PFSK-1 (cell line): ENCODE data around the gene TNPO3.

ENCODE experiments used
- FOXP2 ChIP-seq: optimal IDR thresholded peaks from 2 replicates; pipeline ENCODE3; 2011; ENCODE audit warnings: borderline replicate concordance, control low read depth, inconsistent platforms; ENCODE audit not compliant: insufficient read depth; ENCODE audit errors: extremely low read length, extremely low read depth
- POLR2AphosphoS5 ChIP-seq: IDR thresholded peaks from 2 replicates; pipeline ENCODE4 v1.6.1; 2012; ENCODE audit warnings: low read depth, mild to moderate bottlenecking, control low read depth, low read length, moderate library complexity
- SIN3A ChIP-seq: IDR thresholded peaks from 2 replicates; pipeline ENCODE4 v1.6.1; 2012; ENCODE audit warnings: mild to moderate bottlenecking, low read length, moderate library complexity, borderline replicate concordance; ENCODE audit not compliant: insufficient read depth
- TAF1 ChIP-seq: IDR thresholded peaks from 2 replicates; pipeline ENCODE4 v1.6.1; 2012; ENCODE audit warnings: low read length, control low read depth, borderline replicate concordance; ENCODE audit not compliant: insufficient read depth
- TF ChIP-seq, protein P1 (sequence below), 2 experiments: IDR thresholded peaks; 2 replicates each; pipeline versions ENCODE4 v1.6.1 to v1.8.0; 2011 to 2012; ENCODE audit warnings: low read depth in 2 of 2, low read length in 2 of 2, control low read depth in 1 of 2, inconsistent platforms in 1 of 2, mild to moderate bottlenecking in 1 of 2, moderate library complexity in 1 of 2; ENCODE audit not compliant: insufficient read depth in 1 of 2

DNA sequence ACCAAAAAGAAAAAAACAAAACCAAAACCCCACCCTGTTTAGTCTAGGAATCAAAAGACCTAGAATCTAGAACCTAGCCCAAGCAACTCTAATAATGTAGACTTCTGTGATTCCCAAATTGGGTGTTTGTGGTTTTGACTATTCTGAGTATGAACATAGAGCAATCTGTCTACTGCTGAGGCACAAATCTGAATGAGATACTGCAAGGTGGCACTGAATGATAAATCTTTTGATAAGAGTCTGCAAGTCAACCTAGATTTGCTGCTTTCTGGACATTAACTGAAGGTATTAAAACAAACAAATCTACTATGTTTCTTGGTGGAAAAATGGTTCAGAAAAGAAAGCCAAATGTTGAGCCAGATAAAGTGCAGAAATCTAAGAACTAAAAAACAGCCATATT lies 66.5 kb downstream of the TNPO3 start:
- TF ChIP-seq POLR2AphosphoS5 = no peak
- TF ChIP-seq, protein P1, sequence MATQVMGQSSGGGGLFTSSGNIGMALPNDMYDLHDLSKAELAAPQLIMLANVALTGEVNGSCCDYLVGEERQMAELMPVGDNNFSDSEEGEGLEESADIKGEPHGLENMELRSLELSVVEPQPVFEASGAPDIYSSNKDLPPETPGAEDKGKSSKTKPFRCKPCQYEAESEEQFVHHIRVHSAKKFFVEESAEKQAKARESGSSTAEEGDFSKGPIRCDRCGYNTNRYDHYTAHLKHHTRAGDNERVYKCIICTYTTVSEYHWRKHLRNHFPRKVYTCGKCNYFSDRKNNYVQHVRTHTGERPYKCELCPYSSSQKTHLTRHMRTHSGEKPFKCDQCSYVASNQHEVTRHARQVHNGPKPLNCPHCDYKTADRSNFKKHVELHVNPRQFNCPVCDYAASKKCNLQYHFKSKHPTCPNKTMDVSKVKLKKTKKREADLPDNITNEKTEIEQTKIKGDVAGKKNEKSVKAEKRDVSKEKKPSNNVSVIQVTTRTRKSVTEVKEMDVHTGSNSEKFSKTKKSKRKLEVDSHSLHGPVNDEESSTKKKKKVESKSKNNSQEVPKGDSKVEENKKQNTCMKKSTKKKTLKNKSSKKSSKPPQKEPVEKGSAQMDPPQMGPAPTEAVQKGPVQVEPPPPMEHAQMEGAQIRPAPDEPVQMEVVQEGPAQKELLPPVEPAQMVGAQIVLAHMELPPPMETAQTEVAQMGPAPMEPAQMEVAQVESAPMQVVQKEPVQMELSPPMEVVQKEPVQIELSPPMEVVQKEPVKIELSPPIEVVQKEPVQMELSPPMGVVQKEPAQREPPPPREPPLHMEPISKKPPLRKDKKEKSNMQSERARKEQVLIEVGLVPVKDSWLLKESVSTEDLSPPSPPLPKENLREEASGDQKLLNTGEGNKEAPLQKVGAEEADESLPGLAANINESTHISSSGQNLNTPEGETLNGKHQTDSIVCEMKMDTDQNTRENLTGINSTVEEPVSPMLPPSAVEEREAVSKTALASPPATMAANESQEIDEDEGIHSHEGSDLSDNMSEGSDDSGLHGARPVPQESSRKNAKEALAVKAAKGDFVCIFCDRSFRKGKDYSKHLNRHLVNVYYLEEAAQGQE (IDR thresholded peaks at IDR 0.05; ENCODE audit: insufficient read depth in 1 of 2, low read depth in 2 of 2, low read length in 2 of 2) = no peak
- no peak for TF ChIP-seq TAF1
- no peak for TF ChIP-seq SIN3A
- no peak for TF ChIP-seq FOXP2
